GM23338 (cell line): Measurements from ENCODE around the gene UGT1A10.

Source experiments
- CTCF ChIP-seq, 2 experiments: fragments of 200-600 bp in 1 of 2; sonication (generic) in 1 of 2; conservative IDR thresholded peaks; 2 replicates each; pipeline versions ENCODE4 v1.5.1 to v1.6.1; 2016 to 2017; ENCODE audit warnings: antibody characterized with exemption in 2 of 2, low read depth in 2 of 2, mild to moderate bottlenecking in 2 of 2, moderate library complexity in 1 of 2
- ETS1 ChIP-seq: IDR thresholded peaks from 2 replicates; pipeline ENCODE4 v1.6.1; 2016; ENCODE audit warnings: antibody characterized with exemption
- EZH2 ChIP-seq: fragments of 200-600 bp; sonication (generic); IDR thresholded peaks from one replicate; pipeline ENCODE4 v1.8.0; 2017; ENCODE audit warnings: antibody characterized with exemption, mild to moderate bottlenecking, low read depth; ENCODE audit not compliant: unreplicated experiment
- POLR2AphosphoS5 ChIP-seq: IDR thresholded peaks from 2 replicates; pipeline ENCODE4 v1.6.1; 2016; ENCODE audit warnings: antibody characterized with exemption, low read depth
- TF ChIP-seq, protein P1 (sequence below): IDR thresholded peaks from one replicate; pipeline ENCODE4 v1.6.1; 2018; ENCODE audit warnings: antibody characterized with exemption; ENCODE audit not compliant: unreplicated experiment

GRCh38 chr2:233794128-233794658, 157.9 kb downstream of the UGT1A10 start:
- TF ChIP-seq CTCF (conservative IDR thresholded peaks at IDR 0.05; ENCODE audit: low read depth in 2 of 2): no peak
- TF ChIP-seq POLR2AphosphoS5: no peak
- TF ChIP-seq, protein P1, sequence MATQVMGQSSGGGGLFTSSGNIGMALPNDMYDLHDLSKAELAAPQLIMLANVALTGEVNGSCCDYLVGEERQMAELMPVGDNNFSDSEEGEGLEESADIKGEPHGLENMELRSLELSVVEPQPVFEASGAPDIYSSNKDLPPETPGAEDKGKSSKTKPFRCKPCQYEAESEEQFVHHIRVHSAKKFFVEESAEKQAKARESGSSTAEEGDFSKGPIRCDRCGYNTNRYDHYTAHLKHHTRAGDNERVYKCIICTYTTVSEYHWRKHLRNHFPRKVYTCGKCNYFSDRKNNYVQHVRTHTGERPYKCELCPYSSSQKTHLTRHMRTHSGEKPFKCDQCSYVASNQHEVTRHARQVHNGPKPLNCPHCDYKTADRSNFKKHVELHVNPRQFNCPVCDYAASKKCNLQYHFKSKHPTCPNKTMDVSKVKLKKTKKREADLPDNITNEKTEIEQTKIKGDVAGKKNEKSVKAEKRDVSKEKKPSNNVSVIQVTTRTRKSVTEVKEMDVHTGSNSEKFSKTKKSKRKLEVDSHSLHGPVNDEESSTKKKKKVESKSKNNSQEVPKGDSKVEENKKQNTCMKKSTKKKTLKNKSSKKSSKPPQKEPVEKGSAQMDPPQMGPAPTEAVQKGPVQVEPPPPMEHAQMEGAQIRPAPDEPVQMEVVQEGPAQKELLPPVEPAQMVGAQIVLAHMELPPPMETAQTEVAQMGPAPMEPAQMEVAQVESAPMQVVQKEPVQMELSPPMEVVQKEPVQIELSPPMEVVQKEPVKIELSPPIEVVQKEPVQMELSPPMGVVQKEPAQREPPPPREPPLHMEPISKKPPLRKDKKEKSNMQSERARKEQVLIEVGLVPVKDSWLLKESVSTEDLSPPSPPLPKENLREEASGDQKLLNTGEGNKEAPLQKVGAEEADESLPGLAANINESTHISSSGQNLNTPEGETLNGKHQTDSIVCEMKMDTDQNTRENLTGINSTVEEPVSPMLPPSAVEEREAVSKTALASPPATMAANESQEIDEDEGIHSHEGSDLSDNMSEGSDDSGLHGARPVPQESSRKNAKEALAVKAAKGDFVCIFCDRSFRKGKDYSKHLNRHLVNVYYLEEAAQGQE: no peak
- TF ChIP-seq ETS1: no peak
- TF ChIP-seq EZH2: no peak
